Thymus (tissue), 11 donors: ENCODE data around the gene GSC2. TPM values are rescaled to one million over a fixed set of nuclear protein-coding genes. Genes with fewer than 3 reads are reported as not detected.

Experiments used
- DNase-seq, 9 donors: peaks; one replicate each; pipeline ENCODE4 v3.0.0-alpha.2; 2013; ENCODE audit warnings: low spot score in 9 of 9, low read depth in 6 of 9, missing footprints in 1 of 9
- H3K27ac ChIP-seq, 2 donors: one replicate each; pipeline ENCODE4 v1.5.1; 2013; ENCODE audit warnings: control low read depth in 1 of 2, low read depth in 1 of 2, low read length in 1 of 2, mild to moderate bottlenecking in 1 of 2, moderate library complexity in 1 of 2
- H3K27me3 ChIP-seq, 2 donors: one replicate each; pipeline ENCODE4 v1.5.1; 2013; ENCODE audit warnings: low read length in 1 of 2; ENCODE audit not compliant: control insufficient read depth in 2 of 2, insufficient read depth in 1 of 2
- H3K36me3 ChIP-seq, 2 donors: one replicate each; pipeline ENCODE4 v1.5.1; 2013; ENCODE audit warnings: low read length in 1 of 2, mild to moderate bottlenecking in 1 of 2, moderate library complexity in 1 of 2; ENCODE audit not compliant: control insufficient read depth in 2 of 2, insufficient read depth in 2 of 2
- H3K4me1 ChIP-seq, 2 donors: one replicate each; pipeline ENCODE4 v1.5.1; 2013; ENCODE audit warnings: low read length in 2 of 2; ENCODE audit not compliant: control insufficient read depth in 2 of 2, insufficient read depth in 2 of 2
- H3K4me3 ChIP-seq, 2 donors: one replicate each; pipeline ENCODE4 v1.5.1; 2013; ENCODE audit warnings: low read length in 2 of 2, control low read depth in 1 of 2, mild to moderate bottlenecking in 1 of 2
- H3K9me3 ChIP-seq, 2 donors: one replicate each; pipeline ENCODE4 v1.5.1; 2013; ENCODE audit warnings: low read length in 1 of 2, mild to moderate bottlenecking in 1 of 2; ENCODE audit not compliant: control insufficient read depth in 2 of 2, insufficient read depth in 1 of 2
- WGBS: extraction: QIAGEN DNeasy Blood & Tissue Kit; methylation state at CpG from one replicate; pipeline ENCODE4 v1.1.7; 2013; 5-methylcytosine and 5-hydroxymethylcytosine counted together
- polyA plus RNA-seq: library from polyadenylated mRNA; stranded (reverse); fragments of 200-250 nt; gene quantifications from one replicate; pipeline ENCODE4 v1.2.3, GENCODE V29; 2013
- total RNA-seq: library from RNA; stranded (reverse); fragments of 120-200 nt; gene quantifications from one replicate; pipeline ENCODE4 v1.2.4, GENCODE V29; 2013
- donor health status: healthy.

The GSC2 gene
- total and polyA plus RNA-seq, 2 donors, result not detected

- H3K27me3 ChIP-seq, result peaks cover 0 to 37% of the 10 kb centered on the region in 2 donors
- H3K36me3 ChIP-seq, result peaks cover 3% of the 10 kb centered on the region in 2 donors
- H3K4me3 ChIP-seq, result peak within 1 kb of the TSS; percentile 56 to 87
- no peaks in the 10 kb centered on the region for H3K9me3 ChIP-seq
- H3K27ac ChIP-seq, result peak within 1 kb of the TSS; percentile 18 to 80
- peak in 8 of 9 donors; percentile 42 to 86 (median 72) for DNase-seq
- WGBS, result under 1% methylated on average over 86 of the region's 86 CpGs
- H3K4me1 ChIP-seq, result peaks cover 6 to 18% of the 10 kb centered on the region in 2 donors
Measured at GRCh38 chr22:19178657-19179496, 28.8 kb upstream of the GSC2 start, which contains the start of gene SLC25A1. Gene SLC25A1, minus strand, starts transcription at chr22:19178736. Its CDS starts 63 bp downstream, at chr22:19178673.

GRCh38 chr22:19178065-19178656, 28.1 kb upstream of the GSC2 start:
- under 1% methylated on average over 80 of the region's 80 CpGs for WGBS
- DNase-seq, result peak in 6 of 9 donors; percentile 29 to 73 (median 45)
- H3K27ac ChIP-seq, result peak overlapping the region in 1 of 2 donors; percentile 80
- H3K4me1 ChIP-seq, result peaks cover 6 to 21% of the 10 kb centered on the region in 2 donors
- peaks cover 0 to 34% of the 10 kb centered on the region in 2 donors for H3K27me3 ChIP-seq
- no peaks in the 10 kb centered on the region for H3K9me3 ChIP-seq
- peaks cover 3% of the 10 kb centered on the region in 2 donors for H3K36me3 ChIP-seq
- H3K4me3 ChIP-seq, result peak overlapping the region; percentile 44 to 87

- H3K4me3 ChIP-seq, result peak overlapping the region; percentile 20 to 87
- 56% methylated on average over 55 of the region's 55 CpGs for WGBS
- H3K36me3 ChIP-seq, result peaks cover 3% of the 10 kb centered on the region in 2 donors
- DNase-seq, result no peak
- H3K9me3 ChIP-seq, result no peaks in the 10 kb centered on the region
- peaks cover 0 to 28% of the 10 kb centered on the region in 2 donors for H3K27me3 ChIP-seq
- no peak overlapping the region for H3K27ac ChIP-seq
- H3K4me1 ChIP-seq, result peaks cover 10 to 28% of the 10 kb centered on the region in 2 donors
Measured at GRCh38 chr22:19177164-19178064, 27.3 kb upstream of the GSC2 start.

- Histone ChIP-seq H3K36me3 (peaks cover 3% of the 10 kb centered on the region in 2 donors), H3K9me3 (no peaks in the 10 kb centered on the region), H3K27me3 (peaks cover 0 to 22% of the 10 kb centered on the region in 2 donors), H3K27ac (no peak overlapping the region), H3K4me1 (peaks cover 15 to 31% of the 10 kb centered on the region in 2 donors), H3K4me3 (no peak overlapping the region)
- DNase-seq, result no peak
- WGBS, result 95% methylated on average over 12 of the region's 12 CpGs
Measured at GRCh38 chr22:19176732-19177131, 26.6 kb upstream of the GSC2 start.

GRCh38 chr22:19176175-19176643, 26.1 kb upstream of the GSC2 start:
- Histone ChIP-seq H3K27ac (no peak overlapping the region), H3K36me3 (peaks cover 3% of the 10 kb centered on the region in 2 donors), H3K27me3 (peaks cover 0 to 24% of the 10 kb centered on the region in 2 donors), H3K4me3 (no peak overlapping the region), H3K9me3 (no peaks in the 10 kb centered on the region), H3K4me1 (peaks cover 15 to 31% of the 10 kb centered on the region in 2 donors)
- WGBS, result 89% methylated on average over 12 of the region's 12 CpGs
- DNase-seq, result no peak

GRCh38 chr22:19175602-19176174, 25.6 kb upstream of the GSC2 start:
- Histone ChIP-seq H3K36me3 (peaks cover 3% of the 10 kb centered on the region in 2 donors), H3K27ac (no peak overlapping the region), H3K4me3 (no peak overlapping the region), H3K4me1 (peaks cover 15 to 36% of the 10 kb centered on the region in 2 donors), H3K27me3 (peaks cover 3 to 25% of the 10 kb centered on the region in 2 donors), H3K9me3 (peaks cover 0 to 4% of the 10 kb centered on the region in 2 donors)
- DNase-seq, result no peak
- WGBS, result 90% methylated on average over 21 of the region's 21 CpGs

GRCh38 chr22:19175026-19175601, 25.0 kb upstream of the GSC2 start:
- H3K4me3 ChIP-seq, result no peak overlapping the region

More at GRCh38 chr22:19175026-19175601, 25.0 kb upstream of the GSC2 start:
- Histone ChIP-seq H3K27me3 (peaks cover 9 to 25% of the 10 kb centered on the region in 2 donors), H3K9me3 (peaks cover 0 to 4% of the 10 kb centered on the region in 2 donors), H3K36me3 (peaks cover 3% of the 10 kb centered on the region in 2 donors), H3K27ac (no peak overlapping the region), H3K4me1 (peaks cover 15 to 38% of the 10 kb centered on the region in 2 donors)
- no peak for DNase-seq
- 92% methylated on average over 7 of the region's 7 CpGs for WGBS
